A549 (cell line): ENCODE data around the gene COL28A1. TPM values are rescaled to one million over a fixed set of nuclear protein-coding genes. Genes with fewer than 3 reads are reported as not detected.

ENCODE experiments used
- ATAC-seq, 2 experiments: fragments of 200-7000 bp in 1 of 2; fragments of >200 bp in 1 of 2; cut with Nextera tagmentation in 1 of 2; cut with Tn5 transposase in 1 of 2; 3 replicates each; pipeline versions ENCODE4 v1.8.0 to v1.9.1; 2018 to 2020; ENCODE audit warnings: mild to moderate bottlenecking in 1 of 2, moderate library complexity in 1 of 2
- CTCF ChIA-PET: fragments of 300-600 bp; sonication (Branson Sonifier 250); formaldehyde crosslinking; extraction: SDS; loops from one replicate; lab custom pipeline; 2021; ENCODE audit warnings: antibody characterized with exemption, inconsistent platforms; lab: Yijun Ruan, JAX
- POLR2A ChIA-PET: fragments of 350-600 bp; formaldehyde crosslinking; extraction: SDS; loops from one replicate; lab custom pipeline; 2021; ENCODE audit warnings: antibody characterized with exemption, inconsistent platforms; lab: Yijun Ruan, JAX
- DNase-seq, 2 experiments: peaks; one replicate each; pipeline versions ENCODE4 v3.0.0 to v3.0.0-alpha.2; 2011 to 2016; ENCODE audit warnings: low read depth in 1 of 2, low spot score in 1 of 2
- FAIRE-seq: peaks from 2 replicates; lab custom pipeline; 2011; peaks lifted over from hg19 to GRCh38; lab: Jason Lieb, UNC
- H3K27ac ChIP-seq, 2 experiments: fragments of >200 bp; sonication (Bioruptor Twin); formaldehyde crosslinking; 3 replicates each; pipeline ENCODE4 v1.5.1; 2016 to 2017
- H3K4me1 ChIP-seq: fragments of >200 bp; sonication (Bioruptor Twin); formaldehyde crosslinking; 3 replicates; pipeline ENCODE4 v1.6.1; 2016
- H3K4me2 ChIP-seq: fragments of >200 bp; sonication (Bioruptor Twin); formaldehyde crosslinking; 3 replicates; pipeline ENCODE4 v1.6.1; 2016
- H3K4me3 ChIP-seq: fragments of >200 bp; sonication (Bioruptor Twin); formaldehyde crosslinking; 3 replicates; pipeline ENCODE4 v1.5.1; 2016
- H3K9me3 ChIP-seq: fragments of >200 bp; sonication (Bioruptor Twin); formaldehyde crosslinking; 3 replicates; pipeline ENCODE4 v1.6.1; 2016
- ATOH8 ChIP-seq: fragments of 250-450 bp; sonication (Bioruptor Pico); IDR thresholded peaks from 2 replicates; pipeline ENCODE4 v1.5.0; 2020; ENCODE audit warnings: low read depth, mild to moderate bottlenecking, moderate library complexity
- CBX2 ChIP-seq: fragments of 200-600 bp; sonication (generic); IDR thresholded peaks from 2 replicates; pipeline ENCODE4 v1.6.1; 2016; ENCODE audit warnings: low read depth, mild to moderate bottlenecking, borderline replicate concordance
- CHD4 ChIP-seq: fragments of 200-600 bp; sonication (generic); IDR thresholded peaks from 2 replicates; pipeline ENCODE4 v1.6.1; 2016; ENCODE audit warnings: antibody characterized with exemption, mild to moderate bottlenecking, borderline replicate concordance
- EP300 ChIP-seq, 2 experiments: fragments of >200 bp; sonication (Bioruptor Twin); formaldehyde crosslinking; IDR thresholded peaks; 2 replicates in 1 of 2; 3 replicates in 1 of 2; pipeline ENCODE4 v1.6.1; 2016 to 2017
- GATA3 ChIP-seq: IDR thresholded peaks from 2 replicates; pipeline ENCODE4 v1.6.1; 2012; ENCODE audit warnings: borderline replicate concordance
- HOXB13 ChIP-seq: fragments of 250-450 bp; sonication (Bioruptor Pico); IDR thresholded peaks from 2 replicates; pipeline ENCODE4 v1.5.0; 2020; ENCODE audit warnings: low read depth, mild to moderate bottlenecking, moderate library complexity
- JUN ChIP-seq, 2 experiments: fragments of >200 bp; sonication (Bioruptor Twin); formaldehyde crosslinking; IDR thresholded peaks; 2 replicates in 1 of 2; 3 replicates in 1 of 2; pipeline ENCODE4 v1.6.1; 2016 to 2017
- MAZ ChIP-seq: fragments of 150-350 bp; IDR thresholded peaks from 2 replicates; pipeline ENCODE4 v1.6.1; 2014; ENCODE audit warnings: antibody characterized with exemption, low read depth, low read length, borderline replicate concordance
- NR3C1 ChIP-seq: fragments of >200 bp; sonication (Bioruptor Twin); formaldehyde crosslinking; IDR thresholded peaks from 3 replicates; pipeline ENCODE4 v1.6.1; 2017
- PHF8 ChIP-seq: fragments of 200-600 bp; sonication (generic); IDR thresholded peaks from 2 replicates; pipeline ENCODE4 v1.6.1; 2016; ENCODE audit warnings: low read depth, mild to moderate bottlenecking, antibody characterized with exemption, moderate library complexity, borderline replicate concordance
- RARB ChIP-seq: fragments of 250-450 bp; sonication (Bioruptor Pico); IDR thresholded peaks from 2 replicates; pipeline ENCODE4 v1.8.0; 2021; ENCODE audit warnings: mild to moderate bottlenecking, moderate library complexity
- REST ChIP-seq: fragments of 200-600 bp; sonication (generic); IDR thresholded peaks from 2 replicates; pipeline ENCODE4 v1.6.1; 2016; ENCODE audit warnings: antibody characterized with exemption, mild to moderate bottlenecking, moderate library complexity
- RNF2 ChIP-seq: fragments of 200-600 bp; sonication (generic); IDR thresholded peaks from 2 replicates; pipeline ENCODE4 v1.6.1; 2016; ENCODE audit warnings: low read depth, mild to moderate bottlenecking, antibody characterized with exemption, moderate library complexity, borderline replicate concordance
- TFCP2L1 ChIP-seq: fragments of 250-450 bp; sonication (Bioruptor Pico); IDR thresholded peaks from 2 replicates; pipeline ENCODE4 v1.5.0; 2021; ENCODE audit warnings: mild to moderate bottlenecking
- WGBS: methylation state at CpG from one replicate; pipeline ENCODE4 v1.1.6; 2017; ENCODE audit errors: missing lambda C conversion rate; 5-methylcytosine and 5-hydroxymethylcytosine counted together
- polyA plus RNA-seq, 4 experiments: library from polyadenylated mRNA; depleted of rRNA in 3 of 4; stranded (reverse); fragments of >200 nt; fragmentation: RNase III in 1 of 4; extraction: RNeasy Plus Mini Kit Qiagen cat#74134 plus additional on column Dnase treatment in 1 of 4; gene quantifications; 2 replicates in 3 of 4; 3 replicates in 1 of 4; pipeline ENCODE4 v1.2.3, GENCODE V29; 2011 to 2017
- TF ChIP-seq, protein P1 (sequence below): fragments of >200 bp; sonication (Bioruptor Twin); formaldehyde crosslinking; IDR thresholded peaks from 2 replicates; pipeline ENCODE4 v1.6.1; 2016
- TF ChIP-seq, protein P2 (sequence below): fragments of >200 bp; sonication (Bioruptor Twin); formaldehyde crosslinking; IDR thresholded peaks from 3 replicates; pipeline ENCODE4 v1.6.1; 2016

The COL28A1 gene
- polyA plus RNA-seq, 2 of the 4 experiments (the other 2 are of a cell fraction): 0.08 to 0.17 TPM

DNA sequence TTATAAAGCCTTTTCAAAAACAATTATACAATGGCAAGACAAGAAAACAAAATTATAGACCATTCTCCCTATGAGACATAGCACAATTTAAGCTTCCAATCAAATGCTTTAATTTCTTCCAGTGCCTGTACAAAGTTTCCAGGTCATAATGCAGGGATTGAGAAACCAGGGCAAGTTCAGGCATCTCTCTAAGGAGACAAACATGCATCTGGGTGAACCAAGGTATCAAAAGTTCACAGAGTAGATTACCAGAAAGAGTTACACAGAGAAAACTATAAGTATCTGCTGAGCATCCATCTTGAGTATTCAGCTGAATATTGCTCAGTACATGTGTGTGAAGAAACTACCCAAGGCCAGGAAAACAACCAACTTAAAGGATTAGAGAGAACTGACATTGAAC, 89.1 kb downstream of the COL28A1 start (continued):
- TF ChIP-seq REST (no peak), CHD4 (no peak)

- ChIA-PET POLR2A (interaction anchor here (0.6 kb wide), 1 partner anchor 151 kb away, joined by 3 read pairs; no protein-coding TSS in a partner anchor), CTCF (interaction anchor here (0.6 to 1.0 kb wide), 2 partner anchors 16 to 19 kb away, joined by 4 to 5 read pairs; no protein-coding TSS in a partner anchor)
- WGBS: 73% methylated on average over 3 of the region's 3 CpGs
- Histone ChIP-seq H3K4me1 (peaks cover 7% of the 10 kb centered on the region), H3K4me2 (no peak overlapping the region), H3K4me3 (no peak overlapping the region), H3K9me3 (peaks cover 38% of the 10 kb centered on the region), H3K27ac (no peak overlapping the region)
- TF ChIP-seq, protein P1, sequence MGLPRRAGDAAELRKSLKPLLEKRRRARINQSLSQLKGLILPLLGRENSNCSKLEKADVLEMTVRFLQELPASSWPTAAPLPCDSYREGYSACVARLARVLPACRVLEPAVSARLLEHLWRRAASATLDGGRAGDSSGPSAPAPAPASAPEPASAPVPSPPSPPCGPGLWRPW: no peak
- TF ChIP-seq RARB (CRISPR knock-in tag): no peak
- no peak for TF ChIP-seq EP300 (IDR thresholded peaks at IDR 0.05)
- no peak for TF ChIP-seq HOXB13 (CRISPR knock-in tag)
- TF ChIP-seq NR3C1: no peak
- no peak for TF ChIP-seq TFCP2L1 (CRISPR knock-in tag)
- no peak for TF ChIP-seq CHD4
- no peak for TF ChIP-seq JUN (IDR thresholded peaks at IDR 0.05)
- TF ChIP-seq, protein P2, sequence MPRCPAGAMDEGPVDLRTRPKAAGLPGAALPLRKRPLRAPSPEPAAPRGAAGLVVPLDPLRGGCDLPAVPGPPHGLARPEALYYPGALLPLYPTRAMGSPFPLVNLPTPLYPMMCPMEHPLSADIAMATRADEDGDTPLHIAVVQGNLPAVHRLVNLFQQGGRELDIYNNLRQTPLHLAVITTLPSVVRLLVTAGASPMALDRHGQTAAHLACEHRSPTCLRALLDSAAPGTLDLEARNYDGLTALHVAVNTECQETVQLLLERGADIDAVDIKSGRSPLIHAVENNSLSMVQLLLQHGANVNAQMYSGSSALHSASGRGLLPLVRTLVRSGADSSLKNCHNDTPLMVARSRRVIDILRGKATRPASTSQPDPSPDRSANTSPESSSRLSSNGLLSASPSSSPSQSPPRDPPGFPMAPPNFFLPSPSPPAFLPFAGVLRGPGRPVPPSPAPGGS: no peak
- TF ChIP-seq ATOH8 (CRISPR knock-in tag): no peak
- TF ChIP-seq MAZ: no peak
- TF ChIP-seq PHF8: no peak
- no peak for TF ChIP-seq CBX2
- no peak for TF ChIP-seq GATA3
- ATAC-seq (no peak), FAIRE-seq (no peak), DNase-seq (no peak)
Measured at GRCh38 chr7:7443806-7444350, 91.8 kb downstream of the COL28A1 start.

DNA sequence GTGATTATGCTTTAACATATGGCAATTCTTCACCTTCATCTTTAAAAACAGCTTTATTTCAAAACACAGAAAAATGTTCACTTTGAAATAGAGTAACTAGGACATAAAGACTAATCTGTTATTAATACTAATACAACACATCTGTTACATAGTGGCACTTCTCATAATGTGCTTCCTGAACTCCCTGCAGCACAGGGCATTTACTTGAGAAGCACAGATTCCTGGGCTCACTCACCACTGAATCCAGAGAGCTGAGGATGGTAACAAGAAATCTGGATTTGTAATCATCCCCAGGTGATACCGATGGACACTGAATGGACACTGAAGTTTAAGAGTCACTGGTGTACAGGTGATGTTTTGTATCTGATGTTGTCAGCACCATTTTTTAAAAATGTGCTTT, 96.1 kb downstream of the COL28A1 start:
- Histone ChIP-seq H3K4me2 (peak overlapping the region; percentile 67; the same call in 2 of the 3 replicates), H3K27ac (peak overlapping the region; percentile 71 to 85)
- no peak for FAIRE-seq
- 91% methylated on average over 1 of the region's 1 CpG for WGBS
- no peak for DNase-seq
- CTCF ChIA-PET: interaction anchor here (1.1 to 6.1 kb wide), 5 partner anchors 9 to 15 kb away, joined by 3 to 55 read pairs (median 5); no protein-coding TSS in a partner anchor
- TF ChIP-seq RNF2: no peak
- TF ChIP-seq, all 56 proteins: peak for 0
- peaks cover 20% of the 10 kb centered on the region for H3K4me1 ChIP-seq
- POLR2A ChIA-PET: interaction anchor here (0.9 to 2.5 kb wide), 4 partner anchors 45 to 257 kb away, joined by 3 to 26 read pairs (median 5); partner anchors contain the start of gene C1GALT1
- H3K4me3 ChIP-seq: no peak overlapping the region
- ATAC-seq: no peak
- H3K9me3 ChIP-seq: peaks cover 14% of the 10 kb centered on the region
